HG03095 (cell line): ENCODE data around the gene GTF2A2.
"Not testable (repeated sequence)": the region's sequence is repeated elsewhere in the genome, so short reads cannot be mapped to it uniquely, and the experiment has no call there.

ENCODE experiments used
- ATAC-seq: cut with Tn5 transposase; IDR thresholded peaks from one replicate; pipeline ENCODE4 v1.9.1; 2021; ENCODE audit warnings: moderate library complexity; ENCODE audit not compliant: unreplicated experiment

Gene GTF2A2

DNA sequence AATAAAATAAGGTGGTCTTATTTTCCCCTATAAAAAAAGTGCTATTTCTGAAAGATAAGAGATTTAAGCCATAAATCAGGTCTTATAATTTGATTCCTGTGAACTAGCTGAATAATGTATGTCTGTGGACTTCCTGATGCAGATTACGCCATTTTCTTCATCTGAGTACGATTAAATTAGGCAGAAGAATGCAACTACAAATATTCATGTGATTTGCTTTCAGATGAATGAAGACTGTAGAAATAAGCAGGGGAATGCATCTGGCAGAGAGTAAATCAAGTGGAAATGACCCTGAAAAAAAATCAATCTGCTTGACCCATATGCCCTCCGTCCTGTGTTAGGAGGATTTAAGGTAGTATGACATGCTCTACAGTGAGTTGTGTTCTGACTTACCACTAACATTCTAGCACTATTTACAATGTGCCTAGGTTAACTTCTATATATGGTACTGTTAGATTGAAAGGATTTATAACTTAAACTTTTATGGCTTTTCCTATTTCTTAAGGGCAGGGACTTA lies 17.1 kb upstream of the GTF2A2 start:
- no peak for ATAC-seq

- ATAC-seq, result no peak
Observed at GRCh38 chr15:59668556-59668955, 11.2 kb upstream of the GTF2A2 start.

- ATAC-seq, result no peak
Observed at GRCh38 chr15:59662260-59662659, 4.9 kb upstream of the GTF2A2 start.

- no peak for ATAC-seq
Observed at GRCh38 chr15:59659366-59659765, 2.1 kb upstream of the GTF2A2 start.

- ATAC-seq, result no peak
Observed at GRCh38 chr15:59657635-59658125, 365 bp upstream of the GTF2A2 start.

DNA sequence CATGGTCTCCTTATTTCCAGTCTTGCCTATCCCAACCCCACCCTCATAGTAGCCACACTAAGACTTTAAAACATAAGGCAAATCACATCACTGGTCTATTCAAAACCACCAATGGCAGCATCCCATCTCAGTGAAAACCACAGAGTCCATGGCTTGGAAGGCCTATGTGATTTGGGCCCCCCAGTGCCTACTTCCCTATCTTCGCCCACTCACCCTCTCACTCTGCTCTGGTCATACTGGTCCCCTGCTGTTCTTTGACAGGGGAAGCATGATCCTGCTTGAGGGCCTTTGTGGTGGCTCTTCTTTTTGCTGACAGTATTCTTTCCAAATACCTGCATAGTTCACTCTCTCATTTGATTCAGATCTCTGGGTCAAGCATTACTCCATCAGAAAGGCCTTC lies 3.3 kb downstream of the GTF2A2 start:
- no peak for ATAC-seq

- ATAC-seq, result no peak
Observed at GRCh38 chr15:59649603-59650002, 7.7 kb downstream of the GTF2A2 start.

GRCh38 chr15:59647085-59647484 lies 10.2 kb downstream of the GTF2A2 start:
- no peak for ATAC-seq

DNA sequence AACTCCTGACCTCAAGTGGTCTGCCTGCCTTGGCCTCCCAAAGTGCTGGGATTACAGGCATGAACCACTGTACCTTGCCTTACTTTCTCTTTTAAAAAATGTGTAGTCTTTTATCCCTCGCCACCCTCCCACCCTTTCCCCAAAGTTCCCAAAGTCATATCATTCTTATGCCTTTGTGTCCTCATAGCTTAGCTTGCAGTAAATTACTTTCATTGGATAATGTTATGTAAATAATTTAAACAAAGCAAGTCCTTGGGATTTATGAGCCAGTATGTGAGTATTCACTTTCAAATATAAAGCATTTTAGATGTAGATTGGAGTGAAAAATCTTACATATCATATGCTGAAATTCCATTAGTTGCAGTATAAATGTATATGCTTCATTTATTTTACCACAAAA lies 11.0 kb downstream of the GTF2A2 start:
- no peak for ATAC-seq

DNA sequence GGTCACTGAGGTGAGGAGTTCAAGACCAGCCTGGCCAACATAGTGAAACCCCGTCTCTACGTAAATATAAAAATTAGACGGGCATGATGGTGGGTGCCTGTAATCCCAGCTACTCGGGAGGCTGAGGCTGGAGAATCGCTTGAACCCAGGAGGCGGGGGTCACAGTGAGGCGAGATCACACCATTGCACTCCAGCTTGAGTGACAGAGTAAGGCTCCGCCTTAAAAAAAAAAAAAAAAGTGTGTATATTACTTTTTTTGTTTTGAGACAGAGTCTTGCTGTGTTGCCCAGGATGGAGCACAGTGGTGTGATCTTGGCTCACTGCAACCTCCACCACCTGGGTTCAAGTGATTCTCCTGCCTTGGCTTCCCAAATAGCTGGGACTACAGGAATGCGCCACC lies 11.5 kb downstream of the GTF2A2 start:
- not testable (repeated sequence) for ATAC-seq

DNA sequence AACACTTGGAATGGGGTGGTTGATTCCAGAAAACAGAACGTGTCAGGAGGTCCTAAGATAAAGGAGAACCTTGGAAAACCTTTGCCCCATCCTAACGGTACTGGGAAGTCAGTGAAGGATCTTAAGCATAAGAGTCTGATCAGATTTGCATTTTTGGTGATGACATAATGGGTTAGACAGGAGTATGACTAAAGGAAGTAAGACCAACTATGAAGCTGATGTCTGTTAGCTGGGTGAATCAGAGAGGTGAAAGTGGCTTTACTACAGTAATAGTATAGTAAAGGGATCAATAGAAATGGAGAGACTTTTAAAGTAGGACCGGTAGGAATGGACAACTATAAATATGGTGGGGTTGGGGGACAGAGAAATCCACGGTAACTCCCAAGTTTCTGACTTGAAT lies 12.6 kb downstream of the GTF2A2 start:
- ATAC-seq, result no peak

- ATAC-seq, result no peak
Observed at GRCh38 chr15:59642351-59642750, 15.0 kb downstream of the GTF2A2 start.

GRCh38 chr15:59637507-59637906 lies 19.8 kb downstream of the GTF2A2 start:
- ATAC-seq, result not testable (repeated sequence)

DNA sequence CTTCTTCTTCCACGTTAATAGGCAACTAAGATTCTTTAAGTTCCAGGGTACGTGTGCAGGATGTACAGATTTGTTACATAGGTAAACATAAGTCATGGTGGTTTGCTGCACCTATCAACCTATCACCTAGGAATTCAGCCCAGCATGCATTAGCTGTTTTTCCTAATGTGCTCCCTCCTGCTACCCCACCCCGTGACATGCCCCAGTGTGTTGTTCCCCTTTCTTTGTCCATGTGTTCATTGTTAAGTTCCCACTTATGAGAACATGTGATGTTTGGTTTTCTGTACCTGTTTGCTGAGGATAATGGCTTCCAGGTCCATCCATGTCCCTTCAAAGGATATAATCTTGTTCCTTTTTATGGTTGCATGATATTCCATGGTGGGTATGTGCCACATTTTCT lies 21.1 kb downstream of the GTF2A2 start:
- no peak for ATAC-seq

DNA sequence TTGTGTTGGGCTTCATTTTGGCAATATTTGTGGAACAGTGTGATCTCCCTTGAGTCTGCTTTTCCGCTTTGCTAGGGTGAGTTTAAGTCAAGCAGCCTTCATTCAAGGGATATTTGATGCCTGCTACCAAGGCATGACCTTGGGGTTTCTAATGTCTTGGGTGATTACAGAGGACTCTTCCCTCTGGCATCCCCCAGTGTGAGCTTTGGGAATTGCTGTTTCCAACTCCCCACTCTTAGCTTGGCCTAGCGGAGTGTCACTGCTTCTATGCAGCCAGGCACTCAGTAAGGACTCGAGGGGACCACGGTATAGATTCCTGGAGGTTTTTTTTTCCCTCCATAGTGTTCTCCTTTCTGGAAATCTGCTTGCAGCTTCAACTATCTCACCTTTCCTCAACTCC lies 24.6 kb downstream of the GTF2A2 start:
- ATAC-seq, result no peak

DNA sequence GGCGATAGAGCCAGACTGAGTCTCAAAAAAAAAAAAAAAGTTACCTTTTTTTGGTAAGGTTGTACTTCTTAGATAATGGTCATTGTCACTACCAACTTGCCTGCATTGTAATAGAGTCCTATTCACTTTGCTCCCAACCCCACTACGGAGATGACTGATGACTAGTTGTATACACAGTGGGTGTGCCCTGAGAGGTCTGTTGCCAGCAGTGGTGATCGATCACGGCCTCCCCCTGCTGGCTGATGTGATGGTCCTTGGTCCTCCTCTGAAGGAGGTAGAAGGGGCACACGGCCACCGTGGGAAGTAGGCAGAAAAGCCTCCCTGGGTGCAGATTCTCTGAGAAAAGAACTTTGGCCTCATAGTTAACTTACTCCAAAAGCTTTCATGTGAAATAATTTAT lies 35.0 kb downstream of the GTF2A2 start:
- no peak for ATAC-seq

DNA sequence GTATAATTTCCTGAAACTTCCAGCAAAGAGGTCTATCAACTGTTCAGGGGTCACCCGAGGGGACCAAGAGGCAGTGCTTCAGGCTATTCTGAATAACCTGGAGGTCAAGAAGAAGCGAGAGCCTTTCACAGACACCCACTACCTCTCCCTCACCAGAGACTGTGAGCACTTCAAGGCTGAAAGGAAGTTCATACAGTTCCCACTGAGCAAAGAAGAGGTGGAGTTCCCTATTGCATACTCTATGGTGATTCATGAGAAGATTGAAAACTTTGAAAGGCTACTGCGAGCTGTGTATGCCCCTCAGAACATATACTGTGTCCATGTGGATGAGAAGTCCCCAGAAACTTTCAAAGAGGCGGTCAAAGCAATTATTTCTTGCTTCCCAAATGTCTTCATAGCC lies 38.9 kb downstream of the GTF2A2 start:
- ATAC-seq, result no peak

DNA sequence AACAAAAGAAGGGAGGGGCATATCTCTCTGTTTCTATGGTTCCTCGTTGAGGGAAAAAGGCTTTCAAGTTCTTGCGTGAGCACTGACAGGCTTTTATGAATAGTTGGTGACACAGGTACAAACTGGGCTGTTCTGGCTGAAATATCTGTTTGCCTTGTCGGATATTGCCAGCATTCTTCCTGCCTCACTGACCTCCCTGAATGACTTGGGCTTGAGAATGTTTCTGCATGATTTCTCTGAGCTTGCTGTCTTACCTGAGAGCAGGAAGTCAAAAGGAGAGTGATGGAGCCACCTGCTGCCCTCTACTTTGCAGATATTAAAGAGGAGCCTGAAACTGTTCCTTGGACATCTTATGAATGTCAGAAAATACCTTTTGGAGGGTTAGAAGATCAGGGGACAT lies 40.9 kb downstream of the GTF2A2 start:
- ATAC-seq, result no peak

- no peak for ATAC-seq
Observed at GRCh38 chr15:59615661-59616060, 41.7 kb downstream of the GTF2A2 start.

GRCh38 chr15:59614153-59614552 lies 43.2 kb downstream of the GTF2A2 start:
- ATAC-seq, result no peak

- no peak for ATAC-seq
Observed at GRCh38 chr15:59611276-59612260, 45.7 kb downstream of the GTF2A2 start, which contains the start of gene GCNT3. GCNT3 (plus strand) TSS chr15:59611783; CDS start chr15:59618239, 6,456 bp downstream.
